ENCODE data around the gene IRAK1. TPM values are rescaled to one million over a fixed set of nuclear protein-coding genes. Genes with fewer than 3 reads are reported as not detected.

IRAK1 gene
- polyA plus RNA-seq, 1 of the 3 experiments (the other 2 are of a cell fraction): 68.5 TPM

- no peaks in the 10 kb centered on the region for H3K36me3 ChIP-seq (replicated peaks in 1 of 2; ENCODE audit: control insufficient read depth in 1 of 2, insufficient read depth in 2 of 2, low read length in 1 of 2)
- H3K4me3 ChIP-seq (ENCODE audit: low read depth in 2 of 2, low read length in 1 of 2): no peak overlapping the region
- no peak for TF ChIP-seq GABPA (IDR thresholded peaks at IDR 0.05; ENCODE audit: low read depth)
- no peak for TF ChIP-seq EP300 (IDR thresholded peaks at IDR 0.05; ENCODE audit: borderline replicate concordance in 1 of 2, low read depth in 1 of 2, low read length in 1 of 2)
- TF ChIP-seq PBX3 (IDR thresholded peaks at IDR 0.05): no peak
- no peak for TF ChIP-seq CTCF (IDR thresholded peaks at IDR 0.05)
- TF ChIP-seq SMC3 (IDR thresholded peaks at IDR 0.05; ENCODE audit: low read depth, low read length): no peak
- TF ChIP-seq POLR2AphosphoS5 (IDR thresholded peaks at IDR 0.05; ENCODE audit: low read depth, low read length): no peak
- TF ChIP-seq FOXJ3 (CRISPR knock-in tag; IDR thresholded peaks at IDR 0.05): no peak
- no peak for TF ChIP-seq SIN3A (IDR thresholded peaks at IDR 0.05; ENCODE audit: borderline replicate concordance, low read depth, low read length)
- no peak for TF ChIP-seq ELF1 (IDR thresholded peaks at IDR 0.05)
- TF ChIP-seq JUND (IDR thresholded peaks at IDR 0.05): no peak
- TF ChIP-seq USF1 (IDR thresholded peaks at IDR 0.05; ENCODE audit: borderline replicate concordance, low read depth): no peak
- TF ChIP-seq RCOR1 (IDR thresholded peaks at IDR 0.05; ENCODE audit: low read length): no peak
- H2AFZ ChIP-seq (ENCODE audit: low read depth): no peak overlapping the region
- H3K4me1 ChIP-seq (ENCODE audit: control insufficient read depth in 1 of 2, insufficient read depth in 2 of 2, low read depth in 1 of 2, low read length in 1 of 2): peaks cover 5 to 6% of the 10 kb centered on the region in 2 experiments; a peak in 2 of 4 replicates
- no peaks in the 10 kb centered on the region for H4K20me1 ChIP-seq (ENCODE audit: insufficient read depth)
- no peak overlapping the region for H3K27ac ChIP-seq (ENCODE audit: low read depth in 2 of 2, low read length in 1 of 2)
- no peak for DNase-seq
- no peaks in the 10 kb centered on the region for H3F3A ChIP-seq (replicated peaks; ENCODE audit: insufficient read depth)
- ChIA-PET POLR2A (interaction anchor here (0.6 kb wide), 1 partner anchor 236 kb away, joined by 3 read pairs; no protein-coding TSS in a partner anchor), CTCF (interaction anchor here (6.0 kb wide), 1 partner anchor 13 kb away, joined by 43 read pairs; no protein-coding TSS in a partner anchor)
- 0 out of 2 replicates have a peak overlapping the region, but pooled peaks have one; percentile 24 for H3K4me2 ChIP-seq
- H3K9ac ChIP-seq: no peak overlapping the region
- H3K9me3 ChIP-seq: no peaks in the 10 kb centered on the region
- H3K79me2 ChIP-seq (ENCODE audit: insufficient read depth): no peaks in the 10 kb centered on the region
- 50% methylated on average over 16 of the region's 19 CpGs for WGBS (ENCODE audit: low lambda C conversion rate)
- H3K9me2 ChIP-seq: no peaks in the 10 kb centered on the region
- 0 out of 2 replicates have a peak, but pooled peaks cover 3% of the 10 kb centered on the region for H3K27me3 ChIP-seq (ENCODE audit: insufficient read depth)
Measured at GRCh38 chrX:153999359-154000037, 20.2 kb downstream of the IRAK1 start.

GRCh38 chrX:153995504-153995903 lies 24.2 kb downstream of the IRAK1 start:
- CTCF ChIA-PET: interaction anchor here (2.6 kb wide), 1 partner anchor 18 kb away, joined by 16 read pairs; no protein-coding TSS in a partner anchor
- Histone ChIP-seq H3K27ac (ENCODE audit: low read depth in 2 of 2, low read length in 1 of 2) (no peak overlapping the region), H3K4me1 (ENCODE audit: control insufficient read depth in 1 of 2, insufficient read depth in 2 of 2, low read depth in 1 of 2, low read length in 1 of 2) (no peaks in the 10 kb centered on the region), H3K9ac (no peak overlapping the region), H3K36me3 (replicated peaks in 1 of 2; ENCODE audit: control insufficient read depth in 1 of 2, insufficient read depth in 2 of 2, low read length in 1 of 2) (no peaks in the 10 kb centered on the region), H3K27me3 (ENCODE audit: insufficient read depth) (peaks cover 6% of the 10 kb centered on the region), H3K4me2 (no peak overlapping the region), H3K79me2 (ENCODE audit: insufficient read depth) (no peaks in the 10 kb centered on the region), H3K9me3 (no peaks in the 10 kb centered on the region), H2AFZ (ENCODE audit: low read depth) (no peak overlapping the region), H3K4me3 (ENCODE audit: low read depth in 2 of 2, low read length in 1 of 2) (no peak overlapping the region), H3K9me2 (no peaks in the 10 kb centered on the region), H4K20me1 (ENCODE audit: insufficient read depth) (no peaks in the 10 kb centered on the region), H3F3A (replicated peaks; ENCODE audit: insufficient read depth) (no peaks in the 10 kb centered on the region)
- WGBS (ENCODE audit: low lambda C conversion rate): 91% methylated on average over 8 of the region's 8 CpGs
- POLR2A ChIA-PET: no interaction called here
- TF ChIP-seq POLR2AphosphoS5 (IDR thresholded peaks at IDR 0.05; ENCODE audit: low read depth, low read length): no peak
- no peak for TF ChIP-seq MEF2A (IDR thresholded peaks at IDR 0.05; ENCODE audit: borderline replicate concordance, low read depth)
- no peak for TF ChIP-seq JUND (IDR thresholded peaks at IDR 0.05)
- no peak for TF ChIP-seq TCF12 (IDR thresholded peaks at IDR 0.05)
- no peak for TF ChIP-seq USF2 (IDR thresholded peaks at IDR 0.05; ENCODE audit: borderline replicate concordance, low read depth, low read length)
- no peak for TF ChIP-seq REST (IDR thresholded peaks at IDR 0.05; ENCODE audit: low read depth, low read length)
- no peak for TF ChIP-seq PBX3 (IDR thresholded peaks at IDR 0.05)
- no peak for TF ChIP-seq TAF1 (IDR thresholded peaks at IDR 0.05; ENCODE audit: borderline replicate concordance, low read depth, low read length)
- DNase-seq: no peak
